GM19463 (cell line): ENCODE results near the gene PALLD.

Experiments
- ATAC-seq: cut with Tn5 transposase; IDR thresholded peaks from one replicate; pipeline ENCODE4 v1.9.1; 2021; ENCODE audit warnings: mild to moderate bottlenecking, moderate library complexity; ENCODE audit not compliant: unreplicated experiment

PALLD gene

DNA sequence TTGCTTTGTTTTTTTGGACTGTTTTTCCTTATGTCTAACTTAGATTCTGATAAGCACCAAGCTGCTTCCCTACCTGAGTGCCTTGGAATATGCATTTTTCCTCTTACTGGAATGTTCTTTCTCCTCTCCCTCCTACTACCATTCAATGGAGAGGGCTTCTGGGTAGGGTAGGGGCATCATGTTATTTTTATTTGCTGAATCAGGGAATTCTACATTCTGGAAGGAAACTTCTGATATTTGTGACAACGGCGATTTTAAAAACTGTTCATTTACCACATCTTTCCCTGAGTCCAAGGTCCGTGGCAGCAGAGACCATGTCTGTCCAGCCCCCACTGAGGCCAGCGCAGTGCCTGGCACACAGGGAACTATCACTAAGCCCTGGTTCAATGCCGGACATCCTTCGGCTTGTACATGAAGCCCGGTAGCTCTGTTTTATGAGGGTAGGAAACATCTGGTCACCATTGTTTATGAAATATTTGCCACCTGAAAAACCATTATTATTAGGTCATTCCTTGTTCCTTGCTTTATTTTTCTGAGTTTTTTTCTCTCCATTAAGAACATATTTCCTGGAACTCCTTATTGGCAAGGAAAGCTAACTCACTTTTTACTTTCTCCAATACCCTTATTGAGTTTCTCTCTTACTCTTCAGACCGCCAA, 57.0 kb downstream of the PALLD start:
- ATAC-seq: no peak

DNA sequence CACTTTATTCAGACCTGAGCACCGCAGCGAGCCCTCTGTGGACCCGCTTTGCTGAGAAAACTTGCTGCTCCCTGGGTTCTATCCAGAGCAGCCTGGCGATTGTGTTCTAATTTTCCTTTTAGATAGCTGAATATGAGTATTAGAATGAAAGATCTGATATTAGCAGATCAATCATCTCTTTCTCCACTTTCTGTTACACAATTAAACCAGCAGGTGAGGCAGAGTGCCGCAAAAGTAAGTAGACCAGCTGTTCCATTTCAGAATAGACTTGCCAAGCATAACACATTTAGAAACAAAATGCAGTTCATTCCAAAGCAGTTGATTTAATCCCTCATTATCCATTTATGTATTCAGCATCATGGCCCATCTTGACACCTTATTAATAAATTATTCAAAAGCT, 58.6 kb downstream of the PALLD start:
- no peak for ATAC-seq

- peak; percentile 47 for ATAC-seq
Measured at GRCh38 chr4:168557658-168558057, 60.8 kb downstream of the PALLD start.

DNA sequence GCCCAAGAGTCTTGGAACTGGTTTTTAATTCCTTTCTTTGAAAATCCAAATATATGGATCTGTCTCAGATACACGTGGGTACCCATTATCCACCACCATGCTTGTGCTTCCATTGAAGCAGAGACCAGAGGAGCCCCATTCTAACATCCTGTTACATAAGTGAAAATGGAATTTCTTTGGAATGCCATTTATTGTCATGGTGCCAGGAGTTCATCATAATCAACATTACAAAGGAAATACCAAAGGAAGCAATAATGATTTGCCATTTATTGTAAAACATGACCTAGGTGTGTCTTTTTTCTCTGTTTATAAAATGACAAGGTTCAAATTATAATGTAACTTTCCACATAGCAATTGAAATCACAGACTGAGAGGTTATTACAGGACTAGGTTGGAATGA, 61.7 kb downstream of the PALLD start:
- ATAC-seq: no peak

DNA sequence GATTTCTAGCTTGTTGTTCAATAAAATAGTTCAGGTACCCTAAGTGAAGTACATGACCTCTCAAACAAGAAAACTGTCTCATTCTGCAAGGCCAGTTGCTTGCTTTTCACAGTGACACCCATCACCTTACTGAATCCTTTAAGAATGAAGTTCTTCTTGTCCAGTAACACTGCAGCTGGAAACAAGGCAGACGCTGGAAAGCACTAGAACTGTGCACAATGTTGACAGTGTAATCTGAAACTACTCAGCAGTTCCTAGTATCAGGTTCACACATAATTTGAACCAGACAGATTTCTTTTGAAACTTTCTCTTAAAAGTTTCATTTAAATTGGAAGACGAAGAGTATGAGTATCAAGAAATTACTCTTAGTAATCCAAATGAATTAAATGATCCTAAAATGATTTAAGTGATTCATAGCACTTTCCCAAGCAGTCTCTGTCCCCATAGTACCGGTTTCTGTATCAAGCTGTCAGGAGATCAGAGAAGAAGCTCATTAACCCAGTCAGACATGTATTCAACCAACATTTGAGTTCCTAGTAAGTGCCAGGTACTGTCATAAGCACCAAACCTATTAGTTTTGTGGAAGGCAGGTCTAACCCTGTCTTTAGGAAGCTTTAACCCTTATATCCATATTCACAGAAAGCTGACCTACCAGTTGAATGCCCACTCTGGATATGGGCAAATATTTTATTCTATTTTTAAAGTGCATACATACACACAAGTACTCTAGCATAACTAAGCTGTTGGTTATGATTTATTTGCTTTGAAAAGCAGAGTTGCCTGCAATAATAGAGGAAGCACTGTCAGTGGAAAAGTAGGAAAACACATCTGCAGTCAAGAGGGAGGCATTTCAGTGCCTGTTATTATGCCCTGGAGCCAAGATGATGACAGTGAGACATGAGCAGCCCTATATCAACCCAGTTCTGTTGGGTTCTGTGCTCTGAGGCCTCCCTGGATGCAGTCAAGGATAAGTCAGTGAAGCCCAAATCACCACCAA, 63.6 kb downstream of the PALLD start:
- ATAC-seq: no peak

GRCh38 chr4:168562041-168562571, 65.3 kb downstream of the PALLD start:
- no peak for ATAC-seq

- no peak for ATAC-seq
Measured at GRCh38 chr4:168564023-168564422, 67.2 kb downstream of the PALLD start.

GRCh38 chr4:168565130-168565529, 68.3 kb downstream of the PALLD start:
- no peak for ATAC-seq

GRCh38 chr4:168566726-168567125, 69.9 kb downstream of the PALLD start:
- no peak for ATAC-seq

DNA sequence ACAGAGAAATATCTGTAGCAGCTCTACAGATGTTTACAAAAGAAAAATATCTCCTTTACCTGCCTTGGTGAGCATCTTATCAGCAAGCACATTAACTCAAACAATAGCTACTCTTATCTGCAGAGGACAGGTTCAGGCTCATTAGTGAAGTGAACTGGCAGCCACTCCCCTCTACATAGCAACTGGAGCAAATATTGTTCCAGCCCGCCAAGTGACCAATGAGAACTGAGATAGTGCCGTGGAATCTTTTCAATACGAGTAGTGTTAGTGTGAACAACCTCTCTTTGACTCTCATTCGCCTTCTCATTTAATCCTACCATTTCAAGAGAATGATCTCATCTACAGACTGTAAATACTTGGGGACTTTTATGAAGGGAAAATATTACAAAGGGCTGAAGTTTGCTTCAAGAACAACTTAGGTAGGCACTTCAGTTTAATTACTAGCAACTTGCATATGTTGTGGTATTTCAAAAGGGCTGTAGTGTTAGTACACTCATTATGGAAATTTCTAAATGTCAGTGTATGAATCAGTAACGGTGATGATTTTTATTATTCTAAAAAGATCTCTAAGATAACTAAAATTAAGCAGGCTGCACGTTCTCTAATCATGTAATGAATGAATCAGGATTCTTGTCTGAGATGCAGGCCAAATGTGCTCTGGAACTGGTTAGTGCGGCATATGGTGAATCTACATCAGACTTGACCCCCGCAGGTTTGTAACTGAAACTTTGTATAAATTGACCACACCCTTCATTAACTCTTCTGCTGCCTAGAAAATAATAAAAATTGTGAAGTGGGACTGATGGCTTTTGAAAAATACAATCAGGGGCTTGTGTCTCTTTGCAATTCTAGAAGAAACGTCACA, 72.4 kb downstream of the PALLD start:
- no peak for ATAC-seq

- ATAC-seq: no peak
Measured at GRCh38 chr4:168569931-168570276, 73.1 kb downstream of the PALLD start.

GRCh38 chr4:168570466-168570865, 73.6 kb downstream of the PALLD start:
- no peak for ATAC-seq

GRCh38 chr4:168572002-168572401, 75.2 kb downstream of the PALLD start:
- no peak for ATAC-seq

- no peak for ATAC-seq
Measured at GRCh38 chr4:168573870-168574269, 77.0 kb downstream of the PALLD start.

GRCh38 chr4:168574581-168575295, 77.9 kb downstream of the PALLD start:
- ATAC-seq: no peak

DNA sequence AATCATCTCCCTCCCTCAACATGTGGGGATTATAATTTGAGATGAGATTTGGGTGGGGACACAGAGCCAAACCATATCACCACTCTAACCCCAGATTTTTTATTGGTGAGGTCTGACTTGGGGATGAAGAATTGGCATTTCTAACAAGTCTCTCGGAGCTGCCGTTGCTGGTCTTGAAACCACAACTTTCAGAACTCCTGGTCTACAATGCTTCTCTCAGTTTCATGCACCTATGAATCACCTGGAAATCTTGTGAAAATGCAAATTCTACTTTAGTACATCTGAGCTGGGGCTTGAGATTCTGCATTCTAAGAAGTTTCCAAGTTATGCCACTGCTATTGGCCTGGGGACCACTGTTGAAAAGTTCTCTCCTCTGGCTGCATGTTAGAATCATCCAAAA, 78.6 kb downstream of the PALLD start:
- no peak for ATAC-seq

- ATAC-seq: no peak
Measured at GRCh38 chr4:168577624-168578023, 80.8 kb downstream of the PALLD start.

- no peak for ATAC-seq
Measured at GRCh38 chr4:168580228-168580627, 83.4 kb downstream of the PALLD start.

- ATAC-seq: no peak
Measured at GRCh38 chr4:168584321-168584771, 87.5 kb downstream of the PALLD start.
